ENCODE results near the gene EYA2.
"Not testable (repeated sequence)": the region's sequence is repeated elsewhere in the genome, so short reads cannot be mapped to it uniquely, and the experiment has no call there.

The EYA2 gene

GRCh38 chr20:47176217-47176616 is 281.6 kb downstream of the EYA2 start:
- H3K9me3 Mint-ChIP-seq; H3K27ac Mint-ChIP-seq; ATAC-seq; H3K36me3 Mint-ChIP-seq; DNase-seq (ENCODE audit: low spot score in 2 of 2); H3K4me1 Mint-ChIP-seq; H3K4me3 Mint-ChIP-seq: not testable (repeated sequence)

- no peaks in the 10 kb centered on the region for H3K4me1 Mint-ChIP-seq
- ATAC-seq = no peak
- no peaks in the 10 kb centered on the region for H3K36me3 Mint-ChIP-seq
- DNase-seq (ENCODE audit: low spot score in 2 of 2) = no peak
- H3K27ac Mint-ChIP-seq = no peak overlapping the region
- H3K9me3 Mint-ChIP-seq = no peaks in the 10 kb centered on the region
- H3K4me3 Mint-ChIP-seq = no peak overlapping the region
Measured at GRCh38 chr20:47178277-47178676, 283.6 kb downstream of the EYA2 start.

GRCh38 chr20:47178851-47179250 is 284.2 kb downstream of the EYA2 start:
- no peaks in the 10 kb centered on the region for H3K36me3 Mint-ChIP-seq
- H3K9me3 Mint-ChIP-seq = no peaks in the 10 kb centered on the region
- no peak overlapping the region for H3K4me3 Mint-ChIP-seq
- H3K4me1 Mint-ChIP-seq = no peaks in the 10 kb centered on the region
- ATAC-seq (no peak), DNase-seq (ENCODE audit: low spot score in 2 of 2) (no peak)
- H3K27ac Mint-ChIP-seq = no peak overlapping the region

- DNase-seq (ENCODE audit: low spot score in 2 of 2) = no peak
- ATAC-seq = no peak
- H3K9me3 Mint-ChIP-seq = no peaks in the 10 kb centered on the region
Measured at GRCh38 chr20:47179267-47179666, 284.6 kb downstream of the EYA2 start.

GRCh38 chr20:47181056-47181862 is 286.6 kb downstream of the EYA2 start:
- no peak overlapping the region for H3K27ac Mint-ChIP-seq
- H3K9me3 Mint-ChIP-seq = no peaks in the 10 kb centered on the region
- ATAC-seq (peak; percentile 90), DNase-seq (ENCODE audit: low spot score in 2 of 2) (no peak)
- H3K4me3 Mint-ChIP-seq = no peak overlapping the region
- no peaks in the 10 kb centered on the region for H3K36me3 Mint-ChIP-seq
- H3K4me1 Mint-ChIP-seq = no peaks in the 10 kb centered on the region

More at GRCh38 chr20:47179267-47179666, 284.6 kb downstream of the EYA2 start:
- H3K4me1 Mint-ChIP-seq = no peaks in the 10 kb centered on the region
- H3K4me3 Mint-ChIP-seq = no peak overlapping the region
- no peaks in the 10 kb centered on the region for H3K36me3 Mint-ChIP-seq
- no peak overlapping the region for H3K27ac Mint-ChIP-seq

- Mint-ChIP-seq H3K9me3 (no peaks in the 10 kb centered on the region), H3K4me3 (no peak overlapping the region)
- no peak for DNase-seq (ENCODE audit: low spot score in 2 of 2)
Measured at GRCh38 chr20:47183367-47183766, 288.7 kb downstream of the EYA2 start.

GRCh38 chr20:47187450-47188195 is 293.0 kb downstream of the EYA2 start:
- peak; percentile 52 for ATAC-seq
- Mint-ChIP-seq H3K27ac (no peak overlapping the region), H3K36me3 (no peaks in the 10 kb centered on the region), H3K4me3 (no peak overlapping the region), H3K9me3 (no peaks in the 10 kb centered on the region), H3K4me1 (peaks cover 6% of the 10 kb centered on the region)
- no peak for DNase-seq (ENCODE audit: low spot score in 2 of 2)

More at GRCh38 chr20:47183367-47183766, 288.7 kb downstream of the EYA2 start:
- no peak overlapping the region for H3K27ac Mint-ChIP-seq
- ATAC-seq = no peak
- H3K36me3 Mint-ChIP-seq = no peaks in the 10 kb centered on the region
- H3K4me1 Mint-ChIP-seq = peaks cover 3% of the 10 kb centered on the region

- no peak for DNase-seq (ENCODE audit: low spot score in 2 of 2)
- Mint-ChIP-seq H3K9me3 (no peaks in the 10 kb centered on the region), H3K4me3 (no peak overlapping the region), H3K4me1 (peaks cover 6% of the 10 kb centered on the region), H3K36me3 (no peaks in the 10 kb centered on the region), H3K27ac (peak overlapping the region; percentile 33)
- no peak for ATAC-seq
Measured at GRCh38 chr20:47188540-47188939, 293.9 kb downstream of the EYA2 start.

- Mint-ChIP-seq H3K27ac (no peak overlapping the region), H3K4me1 (peaks cover 6% of the 10 kb centered on the region), H3K9me3 (no peaks in the 10 kb centered on the region), H3K4me3 (no peak overlapping the region), H3K36me3 (no peaks in the 10 kb centered on the region)
- DNase-seq (ENCODE audit: low spot score in 2 of 2) (no peak), ATAC-seq (no peak)
Measured at GRCh38 chr20:47189060-47189459, 294.4 kb downstream of the EYA2 start.

GRCh38 chr20:47191074-47191673 is 296.5 kb downstream of the EYA2 start:
- no peak overlapping the region for H3K27ac Mint-ChIP-seq
- no peak overlapping the region for H3K4me3 Mint-ChIP-seq
- H3K4me1 Mint-ChIP-seq = peaks cover 6% of the 10 kb centered on the region
- peak; percentile 90 for ATAC-seq
- no peaks in the 10 kb centered on the region for H3K9me3 Mint-ChIP-seq
- no peaks in the 10 kb centered on the region for H3K36me3 Mint-ChIP-seq
- no peak for DNase-seq (ENCODE audit: low spot score in 2 of 2)

- H3K27ac Mint-ChIP-seq = no peak overlapping the region
- H3K4me3 Mint-ChIP-seq = no peak overlapping the region
- H3K36me3 Mint-ChIP-seq = no peaks in the 10 kb centered on the region
- H3K9me3 Mint-ChIP-seq = no peaks in the 10 kb centered on the region
- peaks cover 6% of the 10 kb centered on the region for H3K4me1 Mint-ChIP-seq
- DNase-seq (ENCODE audit: low spot score in 2 of 2) = no peak
- ATAC-seq = no peak
Measured at GRCh38 chr20:47191956-47192355, 297.3 kb downstream of the EYA2 start.

- Mint-ChIP-seq H3K4me3 (no peak overlapping the region), H3K9me3 (no peaks in the 10 kb centered on the region), H3K36me3 (no peaks in the 10 kb centered on the region), H3K27ac (peak overlapping the region; percentile 76), H3K4me1 (peaks cover 6% of the 10 kb centered on the region)
- no peak for DNase-seq (ENCODE audit: low spot score in 2 of 2)
- ATAC-seq = no peak
Measured at GRCh38 chr20:47195573-47195972, 300.9 kb downstream of the EYA2 start.

GRCh38 chr20:47196091-47197081 is 301.7 kb downstream of the EYA2 start:
- peaks cover 6% of the 10 kb centered on the region for H3K4me1 Mint-ChIP-seq
- H3K4me3 Mint-ChIP-seq = peak overlapping the region; percentile 16
- ATAC-seq (peak; percentile 66), DNase-seq (ENCODE audit: low spot score in 2 of 2) (peak; percentile 72 to 88)
- no peak overlapping the region for H3K27ac Mint-ChIP-seq
- H3K9me3 Mint-ChIP-seq = no peaks in the 10 kb centered on the region
- H3K36me3 Mint-ChIP-seq = no peaks in the 10 kb centered on the region

GRCh38 chr20:47198254-47198671 is 303.6 kb downstream of the EYA2 start:
- Mint-ChIP-seq H3K36me3 (no peaks in the 10 kb centered on the region), H3K9me3 (no peaks in the 10 kb centered on the region), H3K27ac (no peak overlapping the region), H3K4me3 (no peak overlapping the region), H3K4me1 (peaks cover 6% of the 10 kb centered on the region)
- DNase-seq (ENCODE audit: low spot score in 2 of 2) (no peak), ATAC-seq (peak; percentile 91)
